Loucy (cell line): ENCODE results near the gene LRRN2.

ENCODE experiments used
- H2AFZ ChIP-seq: fragments of 200-600 bp; sonication (generic); 2 replicates; pipeline ENCODE4 v1.6.0; 2016; ENCODE audit warnings: antibody characterized with exemption, mild to moderate bottlenecking, low read length, moderate library complexity
- H3F3A ChIP-seq: fragments of 200-600 bp; 2 replicates; pipeline ENCODE4 v1.6.0; 2016; ENCODE audit warnings: antibody characterized with exemption, low read depth, mild to moderate bottlenecking
- H3K27me3 ChIP-seq: fragments of 200-600 bp; sonication (generic); 2 replicates; pipeline ENCODE4 v1.6.1; 2014; ENCODE audit warnings: low read length, mild to moderate bottlenecking; ENCODE audit not compliant: insufficient read depth, poor library complexity, severe bottlenecking
- H3K36me3 ChIP-seq: fragments of 200-600 bp; sonication (generic); 2 replicates; pipeline ENCODE4 v1.6.1; 2016; ENCODE audit warnings: low read length; ENCODE audit not compliant: insufficient read depth
- H3K4me1 ChIP-seq: fragments of 200-600 bp; sonication (generic); 2 replicates; pipeline ENCODE4 v1.5.1; 2014; ENCODE audit warnings: low read length, mild to moderate bottlenecking; ENCODE audit not compliant: insufficient read depth, poor library complexity, severe bottlenecking
- H3K4me2 ChIP-seq: fragments of 200-600 bp; sonication (generic); 2 replicates; pipeline ENCODE4 v1.6.0; 2014; ENCODE audit warnings: antibody characterized with exemption, low read length, low read depth, mild to moderate bottlenecking; ENCODE audit not compliant: poor library complexity, severe bottlenecking
- H3K4me3 ChIP-seq: fragments of 200-600 bp; sonication (generic); 2 replicates; pipeline ENCODE4 v1.5.1; 2014; ENCODE audit warnings: low read length, mild to moderate bottlenecking, mixed read lengths; ENCODE audit not compliant: poor library complexity, severe bottlenecking
- H3K79me2 ChIP-seq: fragments of 200-600 bp; sonication (generic); 2 replicates; pipeline ENCODE4 v1.6.1; 2014; ENCODE audit warnings: low read length; ENCODE audit not compliant: insufficient read depth
- H3K9ac ChIP-seq: fragments of 200-600 bp; sonication (generic); 2 replicates; pipeline ENCODE4 v1.6.0; 2014; ENCODE audit warnings: mild to moderate bottlenecking, low read depth, low read length, moderate library complexity; ENCODE audit not compliant: poor library complexity, severe bottlenecking
- H3K9me2 ChIP-seq: fragments of 200-600 bp; sonication (generic); replicated peaks from 2 replicates; pipeline ENCODE4 v1.6.1; 2016; ENCODE audit warnings: low read depth, low read length, mixed read lengths
- H3K9me3 ChIP-seq: fragments of 200-600 bp; sonication (generic); 2 replicates; pipeline ENCODE4 v1.6.1; 2014; ENCODE audit warnings: mild to moderate bottlenecking, antibody characterized with exemption, low read length, low read depth; ENCODE audit not compliant: insufficient read depth
- H4K20me1 ChIP-seq: fragments of 200-600 bp; sonication (generic); 2 replicates; pipeline ENCODE4 v1.6.0; 2014; ENCODE audit warnings: antibody characterized with exemption, low read length, mild to moderate bottlenecking; ENCODE audit not compliant: insufficient read depth, poor library complexity, severe bottlenecking
- EZH2phosphoT487 ChIP-seq: fragments of 200-600 bp; IDR thresholded peaks from 2 replicates; pipeline ENCODE4 v1.6.1; 2018; ENCODE audit warnings: antibody characterized with exemption, mild to moderate bottlenecking, moderate library complexity, borderline replicate concordance
- TF ChIP-seq, protein P1 (sequence below): fragments of 200-600 bp; sonication (generic); conservative IDR thresholded peaks from 2 replicates; pipeline ENCODE4 v1.5.1; 2014; ENCODE audit warnings: mild to moderate bottlenecking, antibody characterized with exemption, low read length

Gene LRRN2

GRCh38 chr1:204578867-204579664 lies 106.5 kb downstream of the LRRN2 start:
- no peaks in the 10 kb centered on the region for H3F3A ChIP-seq
- no peak overlapping the region for H3K4me3 ChIP-seq
- H3K27me3 ChIP-seq = no peaks in the 10 kb centered on the region
- H4K20me1 ChIP-seq = no peaks in the 10 kb centered on the region
- TF ChIP-seq, protein P1, sequence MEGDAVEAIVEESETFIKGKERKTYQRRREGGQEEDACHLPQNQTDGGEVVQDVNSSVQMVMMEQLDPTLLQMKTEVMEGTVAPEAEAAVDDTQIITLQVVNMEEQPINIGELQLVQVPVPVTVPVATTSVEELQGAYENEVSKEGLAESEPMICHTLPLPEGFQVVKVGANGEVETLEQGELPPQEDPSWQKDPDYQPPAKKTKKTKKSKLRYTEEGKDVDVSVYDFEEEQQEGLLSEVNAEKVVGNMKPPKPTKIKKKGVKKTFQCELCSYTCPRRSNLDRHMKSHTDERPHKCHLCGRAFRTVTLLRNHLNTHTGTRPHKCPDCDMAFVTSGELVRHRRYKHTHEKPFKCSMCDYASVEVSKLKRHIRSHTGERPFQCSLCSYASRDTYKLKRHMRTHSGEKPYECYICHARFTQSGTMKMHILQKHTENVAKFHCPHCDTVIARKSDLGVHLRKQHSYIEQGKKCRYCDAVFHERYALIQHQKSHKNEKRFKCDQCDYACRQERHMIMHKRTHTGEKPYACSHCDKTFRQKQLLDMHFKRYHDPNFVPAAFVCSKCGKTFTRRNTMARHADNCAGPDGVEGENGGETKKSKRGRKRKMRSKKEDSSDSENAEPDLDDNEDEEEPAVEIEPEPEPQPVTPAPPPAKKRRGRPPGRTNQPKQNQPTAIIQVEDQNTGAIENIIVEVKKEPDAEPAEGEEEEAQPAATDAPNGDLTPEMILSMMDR = no peak
- TF ChIP-seq EZH2phosphoT487 = no peak
- peak overlapping the region; percentile 29 for H3K4me2 ChIP-seq
- no peaks in the 10 kb centered on the region for H3K79me2 ChIP-seq
- no peak overlapping the region for H2AFZ ChIP-seq
- no peaks in the 10 kb centered on the region for H3K9me2 ChIP-seq
- no peaks in the 10 kb centered on the region for H3K36me3 ChIP-seq
- H3K9me3 ChIP-seq = no peaks in the 10 kb centered on the region
- no peak overlapping the region for H3K9ac ChIP-seq
- H3K4me1 ChIP-seq = no peaks in the 10 kb centered on the region

DNA sequence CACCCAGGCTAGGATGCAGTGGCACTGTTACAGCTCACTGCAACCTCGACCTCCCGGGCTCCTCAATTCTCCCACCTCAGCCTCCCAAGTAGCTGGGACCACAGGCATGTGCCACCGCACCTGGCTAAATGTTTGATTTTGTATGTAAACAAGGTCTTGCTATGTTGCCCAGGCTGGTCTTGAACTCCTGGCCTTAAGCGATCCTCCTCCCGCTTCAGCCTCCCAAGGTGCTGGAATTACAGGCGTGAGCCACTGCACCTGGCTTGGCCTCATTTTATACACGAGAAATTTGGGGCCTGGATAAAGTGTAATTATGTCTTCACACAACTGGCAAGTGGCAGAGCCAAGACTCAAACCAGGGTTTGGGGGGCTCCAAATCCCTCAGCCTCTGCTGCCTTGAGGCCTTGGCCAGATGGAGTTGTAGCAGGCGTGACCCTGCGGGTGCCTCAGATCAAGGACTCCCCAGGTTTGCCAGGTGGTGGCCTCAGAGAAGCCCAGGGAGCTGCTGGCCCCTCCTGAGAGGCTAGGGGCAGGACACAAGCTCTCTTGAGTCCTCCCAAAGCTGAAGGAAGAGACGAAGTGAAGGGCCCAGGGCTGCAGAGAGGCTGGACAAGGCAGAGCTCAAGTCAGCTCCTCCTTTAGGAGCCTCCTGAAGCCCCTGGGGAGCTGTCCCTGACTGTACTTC lies 107.6 kb downstream of the LRRN2 start:
- no peaks in the 10 kb centered on the region for H3K9me2 ChIP-seq
- H3F3A ChIP-seq = no peaks in the 10 kb centered on the region
- H3K79me2 ChIP-seq = no peaks in the 10 kb centered on the region
- no peak for TF ChIP-seq EZH2phosphoT487
- TF ChIP-seq, protein P1 = no peak
- no peaks in the 10 kb centered on the region for H3K9me3 ChIP-seq
- no peaks in the 10 kb centered on the region for H3K27me3 ChIP-seq
- H4K20me1 ChIP-seq = no peaks in the 10 kb centered on the region
- no peak overlapping the region for H3K4me3 ChIP-seq
- H3K36me3 ChIP-seq = no peaks in the 10 kb centered on the region
- H3K9ac ChIP-seq = no peak overlapping the region
- no peaks in the 10 kb centered on the region for H3K4me1 ChIP-seq
- H2AFZ ChIP-seq = no peak overlapping the region
- H3K4me2 ChIP-seq = no peak overlapping the region

DNA sequence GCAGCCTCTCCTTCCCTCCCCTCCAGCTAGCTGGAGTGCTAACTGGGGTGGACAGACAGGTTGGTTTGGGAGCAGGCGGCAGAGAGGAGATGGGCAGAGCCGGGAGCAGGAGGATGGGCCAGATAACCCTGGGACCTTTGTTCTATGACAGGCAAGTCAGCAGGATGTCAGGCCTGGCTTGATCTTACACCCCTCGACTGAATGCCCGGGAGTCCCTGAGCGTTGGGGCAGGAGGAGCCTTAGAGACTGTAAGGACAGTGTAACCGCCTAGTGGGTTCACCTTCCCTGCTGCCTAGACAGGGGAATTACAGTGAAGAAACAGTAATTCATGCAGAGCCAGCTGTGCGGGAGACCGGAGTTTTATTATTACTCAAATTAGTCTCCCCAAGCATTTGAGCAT lies 109.1 kb downstream of the LRRN2 start:
- H3K9me3 ChIP-seq = no peaks in the 10 kb centered on the region
- no peak overlapping the region for H3K4me2 ChIP-seq
- H3K9ac ChIP-seq = no peak overlapping the region
- H4K20me1 ChIP-seq = no peaks in the 10 kb centered on the region
- H2AFZ ChIP-seq = no peak overlapping the region
- TF ChIP-seq EZH2phosphoT487 = no peak
- TF ChIP-seq, protein P1 = no peak
- no peaks in the 10 kb centered on the region for H3K79me2 ChIP-seq
- no peak overlapping the region for H3K4me3 ChIP-seq
- H3F3A ChIP-seq = no peaks in the 10 kb centered on the region
- no peaks in the 10 kb centered on the region for H3K36me3 ChIP-seq
- no peaks in the 10 kb centered on the region for H3K9me2 ChIP-seq
- H3K4me1 ChIP-seq = no peaks in the 10 kb centered on the region
- no peaks in the 10 kb centered on the region for H3K27me3 ChIP-seq
